Endothelial cell of hepatic sinusoid (primary cell): ENCODE data around the gene LINC01488.

Source experiments
- in situ Hi-C: cut with HindIII; loops from 2 replicates; pipeline ENCODE4 v1.10.0; 2017; ENCODE audit warnings: low sequenced_read_pairs

Gene LINC01488

DNA sequence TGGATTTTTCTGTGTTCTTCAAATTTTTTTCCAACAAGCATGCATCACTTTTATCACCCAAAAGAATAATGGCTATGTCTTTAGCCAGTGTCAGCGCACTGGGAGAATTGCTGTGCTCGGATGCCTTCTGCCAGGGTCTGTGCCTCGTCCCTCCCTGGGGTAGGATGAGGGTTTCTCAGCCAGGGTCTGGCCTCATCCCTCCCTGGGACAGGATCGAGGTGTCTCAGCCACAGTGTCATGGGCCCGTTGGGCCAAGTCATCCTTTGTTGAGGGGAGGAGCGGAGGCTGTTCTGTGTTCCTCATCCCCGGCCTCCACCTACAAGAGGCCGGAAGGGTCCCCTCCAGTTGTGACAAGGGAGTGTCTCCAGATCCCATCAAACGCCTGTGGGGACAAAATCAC is 22.7 kb downstream of the LINC01488 start:
- in situ Hi-C loops: no loop called here

DNA sequence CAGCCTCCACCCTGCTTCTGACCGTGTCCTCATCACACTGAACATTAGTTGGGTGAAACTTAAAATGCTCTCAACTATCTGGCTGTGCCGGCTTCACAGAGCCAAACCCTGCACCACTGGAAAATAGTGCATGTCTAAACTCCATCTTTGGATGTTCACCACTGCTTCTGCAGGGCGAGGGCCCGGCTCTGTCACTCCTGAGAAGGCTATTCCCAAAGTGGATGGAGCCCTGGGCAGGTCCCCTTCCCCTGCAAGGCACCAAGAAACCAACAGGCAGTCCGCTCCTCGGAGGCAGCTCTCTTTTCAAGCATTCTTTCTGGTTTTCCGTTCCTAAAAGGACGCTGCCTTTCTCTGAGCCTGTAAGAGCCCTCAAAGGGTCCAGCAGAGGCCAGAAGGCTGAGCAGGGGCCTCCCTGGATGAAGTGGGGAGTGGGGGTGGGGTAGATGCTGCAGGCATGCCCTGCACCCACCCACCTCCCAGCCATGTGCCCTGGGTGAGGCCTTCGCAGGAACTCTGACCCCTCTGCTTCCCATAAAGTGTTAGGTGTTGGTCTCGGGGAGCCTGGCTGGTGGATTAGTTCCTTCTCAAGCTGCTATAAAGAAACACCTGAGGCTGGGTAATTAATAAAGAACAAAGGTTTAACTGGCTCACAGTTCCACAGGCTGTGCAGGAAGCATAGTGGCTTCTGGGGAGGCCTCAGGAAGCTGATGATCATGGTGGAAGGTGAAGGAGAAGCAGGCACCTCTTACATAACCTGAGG is 23.3 kb downstream of the LINC01488 start:
- in situ Hi-C loops: no loop called here

- in situ Hi-C loops: no loop called here
Measured at GRCh38 chr11:69508974-69509373, 27.5 kb downstream of the LINC01488 start.

DNA sequence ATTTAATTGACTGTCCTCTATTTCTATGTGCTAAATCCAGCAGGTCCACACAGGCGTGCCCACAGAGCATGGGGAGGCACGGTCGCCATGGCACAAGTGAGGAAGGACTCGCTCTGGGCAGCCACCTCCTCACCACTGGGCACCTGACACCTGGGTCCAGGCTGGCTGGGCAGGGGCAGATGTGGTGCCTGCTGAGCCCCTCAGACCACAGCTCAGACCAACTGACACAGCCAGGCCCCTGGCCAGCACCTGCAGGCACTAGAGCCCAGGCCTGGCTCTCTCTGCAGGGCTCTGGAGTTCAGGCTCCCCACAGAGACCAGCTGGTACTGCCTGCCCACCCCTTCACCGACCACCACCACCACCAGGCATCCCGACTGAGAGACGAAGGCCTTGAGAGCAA is 27.9 kb downstream of the LINC01488 start:
- in situ Hi-C loops: no loop called here

DNA sequence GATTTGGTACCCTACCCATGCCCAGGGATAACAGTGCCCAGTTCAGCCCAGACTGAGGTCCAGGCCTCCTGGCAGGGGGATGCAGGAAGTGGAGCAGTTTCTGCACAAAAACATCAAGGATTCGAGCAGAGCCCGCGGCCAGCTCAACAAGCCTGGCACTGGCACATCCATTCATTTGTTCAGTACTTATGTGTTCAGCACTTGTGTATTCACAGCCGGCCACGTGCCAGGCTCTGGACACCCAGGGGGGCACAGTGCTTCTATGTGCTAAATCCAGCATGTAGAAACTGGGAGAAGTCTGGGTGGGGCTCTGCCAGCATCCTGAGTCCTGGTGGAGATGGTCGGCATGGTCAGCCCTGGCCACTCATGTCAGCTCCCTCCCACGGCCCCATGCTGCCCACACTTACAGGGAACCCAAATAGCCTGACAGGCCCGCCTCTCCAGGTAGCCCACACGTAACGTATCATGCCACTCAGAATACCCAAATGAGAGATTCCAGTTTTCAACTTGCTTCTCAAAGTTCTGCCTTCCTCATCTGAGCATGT is 28.5 kb downstream of the LINC01488 start:
- in situ Hi-C loops: no loop called here

DNA sequence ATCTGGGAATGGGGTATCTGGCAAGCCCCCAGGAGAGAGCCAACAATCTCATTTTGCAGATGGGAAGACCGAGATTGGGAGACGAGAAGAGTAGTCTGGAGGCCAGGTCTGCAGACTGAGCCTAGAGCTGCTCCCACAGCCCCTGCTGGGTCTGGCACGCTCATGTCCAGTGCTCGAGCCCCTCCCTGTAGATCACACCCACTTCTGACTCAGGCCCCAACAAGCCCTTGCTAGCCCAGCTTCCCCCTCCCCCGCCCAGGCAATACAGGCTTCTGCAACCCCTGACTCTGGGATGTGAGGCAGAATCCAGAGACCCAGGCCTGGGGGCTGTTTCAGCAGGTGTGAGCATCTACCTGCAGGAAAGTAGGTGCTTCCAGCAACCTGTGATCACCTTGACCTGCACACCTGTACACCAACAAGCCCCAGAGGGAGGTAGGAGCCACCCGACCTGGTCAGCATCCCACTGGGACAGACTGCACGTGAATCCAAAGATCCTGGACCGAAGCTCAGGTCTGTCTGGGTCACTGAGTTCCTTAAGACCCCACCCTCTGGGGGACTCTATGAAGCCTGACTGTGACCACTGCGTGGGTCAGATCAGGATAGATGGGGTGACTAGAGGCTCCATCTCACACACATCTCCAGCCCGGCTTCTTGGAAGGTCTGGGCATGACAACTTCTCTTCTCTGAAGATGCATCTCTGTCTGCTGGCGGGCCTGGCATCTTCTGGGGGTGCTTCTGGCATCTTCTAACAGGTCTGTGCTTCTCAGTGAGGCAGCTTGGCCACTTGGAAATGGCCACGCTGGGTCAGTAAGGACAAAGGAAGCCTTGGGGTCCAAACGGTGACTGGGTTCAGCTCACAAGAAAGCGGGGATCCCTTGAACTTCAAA is 29.3 kb downstream of the LINC01488 start:
- in situ Hi-C loops: no loop called here

DNA sequence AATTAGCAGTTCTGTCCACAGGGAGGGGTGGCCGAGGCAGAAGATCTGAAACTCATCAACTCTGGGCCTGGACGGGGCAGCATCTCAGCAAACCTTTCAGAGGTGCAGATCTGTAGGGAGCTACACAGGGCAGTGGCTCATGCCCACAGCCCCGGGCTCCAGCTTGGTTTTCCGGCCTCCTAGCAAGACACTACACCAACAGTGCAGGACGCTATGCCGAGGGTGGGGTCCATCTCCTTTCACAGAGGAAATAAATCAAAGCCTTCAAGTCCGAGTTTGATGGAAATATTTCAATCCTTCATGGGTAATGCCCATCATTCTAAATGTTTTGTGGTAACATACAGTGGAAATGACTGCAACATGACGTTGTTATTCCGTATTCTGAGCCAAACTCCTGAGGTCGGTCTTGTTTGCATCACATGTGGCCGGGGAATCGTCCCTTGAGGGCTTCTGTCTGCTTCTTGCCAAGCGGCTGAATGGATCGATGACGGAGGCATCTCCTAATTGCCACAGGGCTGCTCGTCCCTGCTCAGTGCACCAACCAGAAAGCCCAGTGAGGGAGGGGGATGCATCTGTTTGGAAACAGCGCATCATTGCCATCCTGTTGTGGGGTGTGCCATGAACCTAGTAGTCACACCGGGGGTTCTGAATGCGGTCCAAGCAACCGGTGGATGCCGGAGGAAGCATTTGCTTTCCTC is 30.0 kb downstream of the LINC01488 start:
- in situ Hi-C loops: no loop called here

GRCh38 chr11:69512136-69512535 is 30.7 kb downstream of the LINC01488 start:
- in situ Hi-C loops: no loop called here

DNA sequence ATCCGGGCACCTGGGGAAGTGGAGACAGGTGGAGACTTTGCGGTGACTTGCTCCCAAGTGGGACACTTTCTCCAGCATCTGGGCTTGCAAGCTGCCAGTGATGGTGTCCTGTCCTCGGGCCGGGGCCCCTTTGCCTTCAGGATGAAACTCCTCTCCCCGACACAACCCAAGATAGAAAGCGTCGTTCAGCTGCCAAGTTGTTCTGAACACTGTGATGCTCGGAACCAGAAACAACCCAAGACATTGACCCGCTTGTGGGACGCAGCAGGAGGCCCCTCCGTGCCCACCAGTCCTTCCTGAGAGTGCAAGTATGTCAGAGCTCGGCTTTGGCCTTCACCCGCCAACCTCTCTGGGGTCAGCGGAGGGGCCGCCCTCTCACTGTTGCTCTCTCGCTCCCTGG is 31.3 kb downstream of the LINC01488 start:
- in situ Hi-C loops: no loop called here

GRCh38 chr11:69513196-69513595 is 31.7 kb downstream of the LINC01488 start:
- in situ Hi-C loops: no loop called here

- in situ Hi-C loops: no loop called here
Measured at GRCh38 chr11:69513663-69514224, 32.3 kb downstream of the LINC01488 start.

DNA sequence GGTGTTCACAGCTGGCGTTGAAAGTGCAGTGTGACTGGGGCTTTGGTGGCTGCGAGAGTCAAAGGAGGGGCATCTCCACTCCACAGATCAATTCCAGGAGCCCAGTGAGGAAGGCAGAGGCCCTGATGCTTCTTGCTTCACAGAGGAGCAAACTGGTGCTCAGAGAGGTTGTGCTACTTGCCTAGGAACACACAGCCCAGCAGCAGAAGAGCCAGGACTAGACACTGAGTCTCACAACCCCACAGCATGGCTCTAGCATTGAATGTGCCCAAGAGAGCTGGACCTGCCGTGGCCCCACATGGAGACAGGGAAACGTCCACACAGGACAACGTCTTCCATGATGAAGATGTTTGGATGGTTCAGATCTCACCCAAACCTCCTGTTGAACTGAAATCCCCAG is 33.3 kb downstream of the LINC01488 start:
- in situ Hi-C loops: no loop called here

DNA sequence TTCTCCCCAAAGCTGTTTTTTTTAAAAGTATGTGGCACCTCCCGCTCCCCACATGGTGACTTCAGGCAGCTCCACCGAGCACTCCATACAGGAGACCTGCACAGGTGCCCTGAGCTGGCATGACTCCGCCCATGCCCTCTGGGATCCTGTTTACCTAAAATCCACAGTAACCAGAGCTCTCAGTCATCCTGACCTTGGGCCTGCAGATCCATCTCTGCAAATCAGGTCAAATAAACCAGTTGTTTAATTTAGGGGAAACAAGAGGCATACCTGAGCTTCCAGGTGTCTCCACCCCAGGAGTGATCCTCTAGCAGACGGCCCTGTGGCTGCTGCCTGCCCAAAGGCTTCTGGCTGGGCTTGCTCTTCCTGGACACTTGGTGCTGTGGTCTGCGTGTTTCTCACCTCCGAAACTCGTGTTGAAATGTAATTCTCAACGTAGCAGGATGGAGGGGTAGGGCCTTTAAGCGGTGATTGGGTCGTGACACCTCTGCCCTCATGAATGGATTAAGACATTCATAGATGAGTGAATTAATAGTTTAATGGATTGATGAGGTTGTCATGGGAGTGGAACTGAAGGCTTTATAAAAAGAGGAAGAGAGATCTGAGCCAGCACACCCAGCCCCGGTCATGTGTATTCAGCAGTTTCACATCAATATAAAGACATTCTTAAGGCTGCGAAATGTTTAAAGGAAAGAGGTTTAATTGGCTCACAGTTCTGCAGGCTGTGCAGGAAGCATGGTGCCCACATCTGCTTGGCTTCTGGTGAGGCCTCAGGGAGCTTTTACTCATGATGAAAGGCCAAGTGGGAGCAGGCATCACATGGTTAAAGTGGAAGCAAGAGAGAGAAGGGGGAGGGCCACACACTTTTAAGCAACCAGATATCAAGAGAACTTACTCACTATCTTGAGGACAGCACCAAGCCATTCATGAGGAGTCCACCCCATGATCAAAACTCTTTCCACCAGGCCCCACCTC is 34.1 kb downstream of the LINC01488 start:
- in situ Hi-C loops: no loop called here

- in situ Hi-C loops: no loop called here
Measured at GRCh38 chr11:69516526-69516925, 35.1 kb downstream of the LINC01488 start.

DNA sequence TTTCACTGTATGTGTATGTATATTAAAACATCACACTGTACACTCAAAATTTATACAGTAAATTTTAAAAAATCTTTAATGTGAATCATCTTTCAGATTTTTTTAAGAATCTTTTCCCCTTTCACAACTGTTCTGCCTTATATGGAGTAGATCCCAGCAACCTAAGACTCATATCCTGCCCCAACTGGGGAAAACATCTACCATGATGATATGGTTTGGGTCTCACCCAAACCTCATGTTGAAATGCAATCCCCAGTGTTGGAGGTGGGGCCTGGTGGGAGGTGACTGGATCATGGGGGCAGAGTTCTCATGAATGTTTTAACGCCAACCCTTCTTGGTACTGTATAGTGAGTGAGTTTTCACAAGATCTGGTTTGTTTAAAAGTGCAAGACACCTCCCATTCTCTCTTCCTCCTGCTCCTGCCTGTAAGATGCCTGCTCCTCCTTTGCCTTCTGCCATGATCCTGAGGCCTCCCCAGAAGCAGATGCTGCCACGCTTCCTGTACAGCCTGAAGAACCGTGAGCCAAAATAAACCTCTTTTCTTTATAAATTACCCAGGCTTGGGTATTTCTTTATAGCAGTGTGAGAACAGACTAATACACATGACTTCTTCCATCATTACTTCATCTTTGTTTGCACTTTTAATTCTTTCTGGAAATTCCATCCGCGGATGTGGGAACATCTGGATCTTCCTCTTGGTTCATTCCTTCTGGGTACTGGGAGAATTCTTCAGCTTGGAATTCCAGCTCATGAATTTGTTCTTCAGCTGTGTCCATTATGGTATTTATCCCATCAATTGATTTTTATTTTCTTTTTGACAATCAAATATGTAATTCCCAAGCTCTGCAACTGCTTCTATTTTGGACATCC is 36.9 kb downstream of the LINC01488 start:
- in situ Hi-C loops: no loop called here

DNA sequence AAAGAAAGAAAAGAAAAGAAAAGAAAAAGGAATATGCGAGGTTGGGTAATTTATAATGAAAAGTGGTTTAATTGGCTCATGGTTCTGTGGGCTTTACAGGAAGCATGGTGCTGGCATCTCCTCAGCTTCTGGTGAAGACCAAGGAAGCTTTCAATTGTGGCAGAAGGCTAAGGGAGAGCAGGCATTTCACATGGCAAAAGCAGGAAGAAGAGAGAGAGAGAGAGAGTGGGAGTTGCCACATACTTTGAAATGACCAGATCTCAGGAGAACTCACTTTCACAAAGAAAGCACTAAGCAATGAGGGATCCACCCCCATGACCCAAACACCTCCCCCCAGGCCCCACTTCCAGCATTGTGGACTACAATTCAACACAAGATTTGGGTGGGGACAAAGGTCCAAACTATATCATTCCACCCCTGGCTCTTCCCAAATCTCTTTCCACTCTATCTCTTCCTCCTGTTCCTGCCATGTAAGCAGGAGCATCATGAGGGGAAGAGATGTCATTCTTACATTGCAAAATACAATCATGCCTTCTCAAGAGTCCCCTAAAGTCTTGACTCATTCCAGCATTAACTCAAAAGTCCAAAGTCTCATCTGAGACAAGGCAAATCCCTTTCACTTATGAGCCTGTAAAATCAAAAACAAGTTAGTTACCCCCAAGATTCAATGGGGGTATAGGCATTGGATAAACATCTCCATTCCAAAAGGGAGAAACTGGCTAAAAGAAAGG is 38.9 kb downstream of the LINC01488 start:
- in situ Hi-C loops: loop anchor here (5.0 kb wide), 1 partner anchor 78 kb away; no protein-coding TSS in a partner anchor

GRCh38 chr11:69521457-69521856 is 40.0 kb downstream of the LINC01488 start:
- in situ Hi-C loops: loop anchor here (5.0 kb wide), 1 partner anchor 79 kb away; no protein-coding TSS in a partner anchor

GRCh38 chr11:69523453-69523852 is 42.0 kb downstream of the LINC01488 start:
- in situ Hi-C loops: loop anchor here (5.0 kb wide), 1 partner anchor 81 kb away; no protein-coding TSS in a partner anchor
